Measurements from ENCODE around the gene TECPR2. TPM values are rescaled to one million over a fixed set of nuclear protein-coding genes. Genes with fewer than 3 reads are reported as not detected.

TECPR2 gene
- total RNA-seq, 1 donor from 2014 or later = 12.0 TPM

GRCh38 chr14:102344084-102344483 lies 18.7 kb upstream of the TECPR2 start:
- Histone ChIP-seq H3K27ac (no peak overlapping the region), H3K9me3 (no peaks in the 10 kb centered on the region), H3K4me3 (no peak overlapping the region), H3K36me3 (peaks cover 0 to 72% of the 10 kb centered on the region in 2 donors), H3K4me1 (no peaks in the 10 kb centered on the region), H3K27me3 (no peaks in the 10 kb centered on the region)
- DNase-seq (ENCODE audit: extremely low spot score in 2 of 2) = no peak
- TF ChIP-seq CTCF (IDR thresholded peaks at IDR 0.05) (no peak), POLR2AphosphoS5 (IDR thresholded peaks at IDR 0.05; ENCODE audit: insufficient read depth in 1 of 2, low read depth in 1 of 2) (no peak), POLR2A (IDR thresholded peaks at IDR 0.05) (no peak)
- intact Hi-C loops (cut with DNase I) = no loop called here

GRCh38 chr14:102344485-102344884 lies 18.3 kb upstream of the TECPR2 start:
- Histone ChIP-seq H3K9me3 (no peaks in the 10 kb centered on the region), H3K27me3 (no peaks in the 10 kb centered on the region), H3K4me1 (no peaks in the 10 kb centered on the region), H3K4me3 (no peak overlapping the region), H3K36me3 (peaks cover 0 to 72% of the 10 kb centered on the region in 2 donors), H3K27ac (no peak overlapping the region)
- TF ChIP-seq POLR2AphosphoS5 (IDR thresholded peaks at IDR 0.05; ENCODE audit: insufficient read depth in 1 of 2, low read depth in 1 of 2) = no peak
- TF ChIP-seq CTCF (IDR thresholded peaks at IDR 0.05) = no peak
- no peak for TF ChIP-seq POLR2A (IDR thresholded peaks at IDR 0.05)
- intact Hi-C loops (cut with DNase I) = no loop called here
- DNase-seq (ENCODE audit: extremely low spot score in 2 of 2) = no peak

GRCh38 chr14:102345232-102345631 lies 17.5 kb upstream of the TECPR2 start:
- H3K9me3 ChIP-seq = no peaks in the 10 kb centered on the region
- TF ChIP-seq POLR2AphosphoS5 (IDR thresholded peaks at IDR 0.05; ENCODE audit: insufficient read depth in 1 of 2, low read depth in 1 of 2) (no peak), CTCF (IDR thresholded peaks at IDR 0.05) (no peak), POLR2A (IDR thresholded peaks at IDR 0.05) (no peak)
- H3K4me3 ChIP-seq = no peak overlapping the region
- H3K36me3 ChIP-seq = peaks cover 0 to 76% of the 10 kb centered on the region in 2 donors
- H3K27ac ChIP-seq = no peak overlapping the region
- no peaks in the 10 kb centered on the region for H3K27me3 ChIP-seq
- intact Hi-C loops (cut with DNase I) = no loop called here
- no peak for DNase-seq (ENCODE audit: extremely low spot score in 2 of 2)
- no peaks in the 10 kb centered on the region for H3K4me1 ChIP-seq

- H3K9me3 ChIP-seq = no peaks in the 10 kb centered on the region
- H3K36me3 ChIP-seq = peaks cover 0 to 70% of the 10 kb centered on the region in 2 donors
- no peak for DNase-seq (ENCODE audit: extremely low spot score in 2 of 2)
- intact Hi-C loops (cut with DNase I) = no loop called here
- no peak overlapping the region for H3K4me3 ChIP-seq
- no peaks in the 10 kb centered on the region for H3K4me1 ChIP-seq
- TF ChIP-seq POLR2A (IDR thresholded peaks at IDR 0.05) = no peak
- no peak for TF ChIP-seq POLR2AphosphoS5 (IDR thresholded peaks at IDR 0.05; ENCODE audit: insufficient read depth in 1 of 2, low read depth in 1 of 2)
- no peak for TF ChIP-seq CTCF (IDR thresholded peaks at IDR 0.05)
- no peak overlapping the region for H3K27ac ChIP-seq
- no peaks in the 10 kb centered on the region for H3K27me3 ChIP-seq
Measured at GRCh38 chr14:102346645-102347044, 16.1 kb upstream of the TECPR2 start.

GRCh38 chr14:102348376-102348775 lies 14.4 kb upstream of the TECPR2 start:
- Histone ChIP-seq H3K4me1 (no peaks in the 10 kb centered on the region), H3K27ac (no peak overlapping the region), H3K27me3 (no peaks in the 10 kb centered on the region), H3K4me3 (no peak overlapping the region), H3K9me3 (no peaks in the 10 kb centered on the region), H3K36me3 (peaks cover 0 to 70% of the 10 kb centered on the region in 2 donors)
- intact Hi-C loops (cut with DNase I) = no loop called here
- TF ChIP-seq POLR2AphosphoS5 (IDR thresholded peaks at IDR 0.05; ENCODE audit: insufficient read depth in 1 of 2, low read depth in 1 of 2) (no peak), POLR2A (IDR thresholded peaks at IDR 0.05) (no peak), CTCF (IDR thresholded peaks at IDR 0.05) (no peak)
- no peak for DNase-seq (ENCODE audit: extremely low spot score in 2 of 2)
